GM19463 (cell line): ENCODE data around the gene GRID1.

ENCODE experiments used
- ATAC-seq: cut with Tn5 transposase; IDR thresholded peaks from one replicate; pipeline ENCODE4 v1.9.1; 2021; ENCODE audit warnings: mild to moderate bottlenecking, moderate library complexity; ENCODE audit not compliant: unreplicated experiment

Gene GRID1

GRCh38 chr10:86025509-86025908 is 341.1 kb downstream of the GRID1 start:
- no peak for ATAC-seq

DNA sequence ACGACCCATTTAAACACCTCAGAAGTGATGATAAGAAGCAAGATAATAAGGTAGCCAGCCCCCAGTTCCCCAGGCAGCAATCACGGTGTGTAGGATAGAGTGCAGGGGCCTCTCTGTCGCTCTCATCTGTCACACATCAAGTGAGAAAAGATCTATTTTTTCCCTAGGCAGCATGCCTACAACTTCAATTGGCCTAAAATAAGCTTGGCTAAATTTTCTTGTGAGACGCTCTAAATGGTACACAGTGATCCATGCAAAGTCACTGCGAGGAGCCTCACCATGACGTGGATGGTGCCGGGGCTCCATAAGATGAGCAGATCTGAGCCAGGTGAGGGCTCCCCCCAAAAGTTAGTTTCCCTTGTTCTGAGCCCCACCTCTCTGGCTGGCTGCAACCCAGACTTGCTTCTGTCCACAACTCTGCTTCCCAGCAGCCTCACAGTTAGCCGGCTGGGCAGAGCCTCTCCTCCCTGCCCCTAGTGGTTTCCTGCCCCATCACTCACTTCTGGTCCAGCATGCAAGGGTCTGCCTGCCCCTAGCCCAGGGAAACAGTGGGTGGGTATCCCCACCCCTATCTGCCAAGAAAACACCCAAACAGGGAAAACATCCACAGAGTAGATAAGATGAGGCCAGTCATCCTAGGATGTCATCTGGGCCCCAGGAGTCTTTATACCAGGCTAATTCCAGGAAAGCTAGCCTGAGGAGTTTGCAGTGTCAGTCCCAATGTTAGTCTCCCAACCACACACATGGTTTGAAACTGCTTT is 342.1 kb downstream of the GRID1 start:
- no peak for ATAC-seq

GRCh38 chr10:86023931-86024280 is 342.7 kb downstream of the GRID1 start:
- no peak for ATAC-seq

- ATAC-seq: no peak
These were observed 343.3 kb downstream of the GRID1 start for GRCh38 chr10:86023336-86023735.

DNA sequence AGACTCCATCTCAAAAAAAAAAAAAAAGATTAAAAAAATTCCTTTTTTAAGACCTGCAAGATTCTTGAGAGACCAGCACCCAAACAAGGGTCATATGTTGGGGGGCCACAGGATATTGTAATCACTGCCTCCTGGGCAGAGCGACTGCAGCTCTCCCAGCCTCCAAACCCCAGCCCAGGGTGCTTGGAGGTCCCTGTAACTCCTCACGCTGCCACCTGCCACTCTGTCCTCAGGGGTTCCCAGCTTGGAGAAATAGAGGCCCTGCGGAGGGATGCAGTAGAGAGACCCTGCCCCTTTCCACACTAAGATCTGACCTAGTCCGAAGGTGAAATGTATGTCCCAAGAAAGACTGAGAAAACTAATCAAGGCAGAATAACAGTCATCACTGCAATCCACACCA is 343.7 kb downstream of the GRID1 start:
- ATAC-seq: no peak

DNA sequence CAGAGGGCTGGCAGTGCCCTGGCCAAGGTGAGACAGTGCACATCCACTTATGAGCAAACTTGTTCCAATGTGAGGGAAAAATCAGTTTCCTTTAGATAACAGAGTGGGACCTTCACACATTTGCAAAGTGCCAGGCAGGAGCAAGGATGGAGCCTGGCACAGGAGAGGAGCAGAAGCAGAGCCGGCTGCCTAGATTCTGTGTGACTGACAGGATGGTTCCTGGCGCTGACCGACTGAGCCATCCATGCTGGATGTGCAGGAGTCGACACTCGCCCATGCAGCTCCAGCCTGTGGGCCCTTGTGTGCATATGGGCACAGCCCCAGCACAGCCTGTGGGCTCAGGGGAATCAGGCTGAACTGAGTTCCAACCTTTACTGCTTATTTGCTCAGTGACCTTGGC is 346.5 kb downstream of the GRID1 start:
- ATAC-seq: no peak

GRCh38 chr10:86019141-86019540 is 347.5 kb downstream of the GRID1 start:
- no peak for ATAC-seq

- no peak for ATAC-seq
These were observed 347.9 kb downstream of the GRID1 start for GRCh38 chr10:86018735-86019058.

GRCh38 chr10:86017841-86018734 is 348.5 kb downstream of the GRID1 start:
- ATAC-seq: peak; percentile 65

DNA sequence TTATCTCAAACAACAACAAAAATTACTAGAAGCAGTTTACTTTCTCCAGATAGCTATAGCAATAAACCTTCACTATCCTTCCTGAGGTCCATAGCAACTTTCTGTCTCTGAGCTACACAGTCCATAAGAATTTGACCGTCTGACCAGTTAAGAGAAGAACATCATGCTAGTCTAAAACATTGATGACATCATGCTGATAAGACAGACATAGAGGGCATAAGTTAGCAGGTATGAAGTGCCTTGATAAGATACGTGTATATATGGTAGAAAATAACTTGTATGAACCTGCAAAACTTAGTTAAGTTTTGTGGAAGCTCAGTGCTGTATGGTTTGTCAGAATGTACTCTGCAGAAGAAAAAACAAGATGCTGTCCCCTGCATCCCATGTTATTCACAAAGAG is 353.0 kb downstream of the GRID1 start:
- no peak for ATAC-seq

DNA sequence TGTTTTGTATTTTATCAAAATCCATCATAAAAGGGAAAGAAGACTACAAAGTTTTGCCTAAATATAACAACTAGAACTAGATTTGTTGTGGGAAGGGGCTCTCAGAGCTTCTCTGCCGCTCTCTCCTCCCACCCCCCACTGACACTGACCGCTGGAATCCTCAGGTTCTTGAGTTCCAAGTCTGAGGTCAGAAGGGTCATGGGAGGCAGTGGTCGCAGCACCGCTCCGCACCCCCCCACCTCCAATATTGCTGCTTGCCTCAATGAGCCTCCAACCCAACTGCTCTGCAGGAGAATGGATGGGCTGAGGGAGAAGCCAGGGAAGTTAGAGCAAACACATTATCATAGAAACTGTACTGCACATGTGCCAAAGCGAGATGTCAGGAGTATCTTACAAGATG is 359.4 kb downstream of the GRID1 start:
- ATAC-seq: no peak

GRCh38 chr10:86004337-86004736 is 362.3 kb downstream of the GRID1 start:
- no peak for ATAC-seq

DNA sequence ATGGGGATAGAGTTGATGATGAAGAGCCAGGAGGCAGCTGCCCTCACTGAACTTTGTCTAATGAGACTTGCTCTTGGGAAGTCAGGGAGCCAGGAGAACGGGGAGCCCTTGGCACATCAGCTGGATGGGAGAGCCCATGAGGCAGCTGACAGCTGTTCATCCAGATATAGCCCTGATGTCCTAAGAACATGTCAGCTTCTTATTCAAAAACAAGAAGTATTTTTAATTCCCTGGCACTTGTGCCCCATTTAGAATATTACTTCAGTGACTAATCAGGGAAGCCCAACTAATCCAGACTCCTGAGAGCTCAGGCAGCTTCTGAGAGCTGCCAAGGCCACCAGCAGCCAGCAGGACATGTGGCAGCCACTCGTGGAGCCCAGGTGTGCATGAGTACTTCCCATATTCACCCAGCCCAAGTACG is 363.4 kb downstream of the GRID1 start:
- no peak for ATAC-seq

DNA sequence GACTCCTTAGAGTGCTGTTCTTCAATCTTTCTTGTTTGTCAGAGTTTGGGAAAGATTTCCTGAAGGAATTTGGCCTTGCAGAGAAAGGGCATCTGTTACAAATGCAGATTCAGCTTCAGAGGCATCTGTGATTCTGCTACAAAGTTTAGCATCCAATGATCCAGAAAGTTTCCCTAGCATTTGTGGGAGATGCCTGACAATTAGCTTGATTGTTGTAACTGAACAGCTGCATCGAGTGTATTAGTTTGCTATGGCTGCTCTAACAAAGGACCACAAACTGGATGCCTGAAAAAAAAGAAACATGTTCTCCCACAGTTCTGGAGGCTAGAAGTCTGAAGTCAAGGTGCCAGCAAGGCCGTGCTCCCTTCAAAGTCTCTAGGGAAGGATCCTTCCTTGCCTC is 365.1 kb downstream of the GRID1 start:
- no peak for ATAC-seq

DNA sequence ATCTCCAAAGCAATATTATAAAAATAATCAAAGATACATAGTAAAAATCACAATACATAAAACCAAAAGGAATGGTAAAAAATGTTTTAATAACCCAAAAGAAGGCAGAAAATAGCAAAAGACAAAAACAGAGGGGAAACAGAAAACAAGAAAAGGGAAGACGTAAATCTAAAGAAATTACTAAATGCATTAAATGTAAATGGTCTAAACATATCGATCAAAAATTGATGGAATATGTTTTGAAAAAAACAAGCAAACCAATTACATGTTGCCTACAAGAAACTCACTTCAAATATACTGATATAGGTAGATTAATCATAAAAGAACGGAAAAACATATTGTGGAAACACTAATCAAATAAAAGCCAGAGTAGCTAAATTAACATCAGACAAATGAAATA is 369.1 kb downstream of the GRID1 start:
- ATAC-seq: no peak

- no peak for ATAC-seq
These were observed 370.8 kb downstream of the GRID1 start for GRCh38 chr10:85995791-85996190.

- ATAC-seq: no peak
These were observed 372.6 kb downstream of the GRID1 start for GRCh38 chr10:85993840-85994507.

DNA sequence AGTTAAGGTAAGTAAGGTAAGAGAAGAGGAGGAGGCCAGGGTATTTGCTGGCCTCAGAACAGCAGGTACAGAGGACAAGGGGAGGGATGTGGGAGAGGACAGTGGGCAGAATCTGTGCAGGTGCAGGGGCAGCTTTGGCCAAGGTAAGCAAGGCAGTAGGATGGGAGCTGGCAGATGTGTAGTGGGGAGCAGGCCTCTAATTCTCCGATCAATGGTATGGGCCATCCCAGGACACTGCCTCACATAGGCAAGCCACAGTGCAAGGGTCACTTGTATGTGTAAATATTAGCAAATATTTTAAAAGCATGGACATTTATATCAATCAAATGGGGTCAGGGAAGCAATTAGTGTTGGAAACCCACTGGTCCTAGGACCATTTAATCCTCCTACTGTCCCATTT is 373.5 kb downstream of the GRID1 start:
- no peak for ATAC-seq

- ATAC-seq: no peak
These were observed 374.3 kb downstream of the GRID1 start for GRCh38 chr10:85992324-85992723.

DNA sequence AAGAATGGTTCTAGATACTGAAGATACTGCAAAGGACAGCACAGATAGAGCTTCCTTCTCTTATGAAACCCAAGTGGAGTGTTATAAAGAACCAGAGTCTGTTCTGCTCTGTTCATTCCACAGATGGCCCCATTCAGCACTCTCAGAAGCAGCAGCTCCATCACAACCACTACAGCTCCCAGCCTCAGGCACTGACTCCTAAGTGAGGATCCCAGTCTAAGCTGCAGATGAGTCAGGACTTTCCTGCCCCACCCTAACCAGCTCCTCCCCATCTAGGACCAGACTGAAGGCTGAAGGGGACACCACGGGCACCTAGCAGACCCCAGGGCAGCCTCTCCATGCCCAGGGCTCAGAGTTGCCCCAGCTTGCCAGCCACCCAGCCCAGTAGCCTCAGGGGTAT is 379.8 kb downstream of the GRID1 start:
- ATAC-seq: no peak

GRCh38 chr10:85983051-85983450 is 383.5 kb downstream of the GRID1 start:
- no peak for ATAC-seq

DNA sequence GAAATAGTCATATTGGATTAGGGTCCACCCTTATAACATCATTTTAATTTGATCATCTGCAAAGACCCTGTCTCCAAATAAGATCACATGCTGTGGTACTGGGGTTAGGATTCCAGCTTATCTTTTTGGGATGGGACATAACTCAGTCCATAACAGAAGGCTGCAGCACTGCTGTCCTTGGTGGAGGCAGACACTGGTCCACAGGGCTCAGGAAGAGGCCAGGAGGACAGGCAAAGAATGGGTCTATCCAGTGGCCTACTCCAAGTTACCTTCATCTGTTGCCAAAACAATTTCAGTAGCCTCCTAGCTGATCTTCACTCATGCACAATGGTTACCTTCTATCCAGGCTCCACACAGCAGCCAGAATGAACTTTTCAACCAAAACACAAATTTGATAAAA is 387.0 kb downstream of the GRID1 start:
- ATAC-seq: no peak
